ENCODE measurements around the gene MTG2.

DNA sequence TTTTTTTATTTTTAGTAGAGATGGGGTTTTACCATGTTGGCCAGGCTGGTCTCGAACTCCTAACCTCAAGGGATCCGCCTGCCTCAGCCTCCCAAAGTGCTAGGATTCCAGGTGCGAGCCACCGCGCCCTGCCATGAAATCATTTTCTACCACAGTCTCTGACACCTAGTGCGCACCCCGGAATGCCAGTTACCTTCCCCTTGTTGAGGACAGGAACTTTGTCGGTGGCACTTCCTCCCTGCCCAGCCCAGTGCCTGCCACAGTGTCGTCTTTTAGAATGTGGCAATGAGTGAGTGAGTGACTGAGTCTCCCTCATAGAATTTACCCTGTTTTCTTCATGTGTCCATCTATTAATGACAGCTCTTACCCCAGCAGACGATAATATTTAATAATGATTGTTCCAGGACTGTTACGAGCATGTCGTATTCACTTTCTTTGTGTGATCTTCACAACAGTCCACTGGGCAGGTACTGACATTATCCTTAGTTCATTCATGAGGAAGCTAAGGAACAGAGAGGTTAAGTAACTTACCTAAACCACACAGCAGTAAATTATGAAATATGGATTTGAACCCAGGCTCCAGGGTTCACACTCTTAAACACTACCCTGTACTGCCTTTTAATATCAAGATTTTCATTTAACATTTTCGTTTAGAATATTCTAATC is 57.3 kb downstream of the MTG2 start:
- TF ChIP-seq SIN3A (IDR thresholded peaks at IDR 0.05; ENCODE audit: borderline replicate concordance, low read depth, low read length): no peak
- no peak for TF ChIP-seq EZH2phosphoT487 (IDR thresholded peaks at IDR 0.05; ENCODE audit: borderline replicate concordance, low read depth)
- no peak for TF ChIP-seq MXI1 (IDR thresholded peaks at IDR 0.05; ENCODE audit: low read depth, low read length)
